K562 (cell line): Measurements from ENCODE around the gene RHOT1. TPM values are rescaled to one million over a fixed set of nuclear protein-coding genes. Genes with fewer than 3 reads are reported as not detected.

Experiments
- ATAC-seq: fragments of 200-7000 bp; cut with Tn5 transposase; 3 replicates; pipeline ENCODE4 v1.9.1; 2020; ENCODE audit warnings: moderate library complexity
- BruUV-seq: library from RNA; stranded (reverse); fragments of 400-500 nt; replicated peaks from 2 replicates; lab custom pipeline; 2021; lab: Mats Ljungman, UMichigan
- CTCF ChIA-PET: fragments of 300-600 bp; formaldehyde crosslinking; extraction: SDS; loops from one replicate; lab custom pipeline; 2021; ENCODE audit warnings: low intra/inter-chr PET ratio; lab: Yijun Ruan, JAX
- POLR2A ChIA-PET: fragments of 300-600, 350-650 bp; sonication (Branson Sonifier 250); formaldehyde crosslinking; extraction: SDS; loops from one replicate; lab custom pipeline; 2021; ENCODE audit warnings: antibody characterized with exemption, inconsistent platforms; lab: Yijun Ruan, JAX
- DNase-seq, 4 experiments: peaks; one replicate each; pipeline versions ENCODE4 v3.0.0 to v3.0.0-alpha.2; 2011 to 2018; ENCODE audit warnings: low spot score in 3 of 4, mixed read lengths in 3 of 4; ENCODE audit errors: extremely low read depth in 1 of 4
- FAIRE-seq: peaks from 2 replicates; lab custom pipeline; 2011; peaks lifted over from hg19 to GRCh38; lab: Jason Lieb, UNC
- H2AFZ ChIP-seq: 2 replicates; pipeline ENCODE4 v1.6.0; 2011; ENCODE audit warnings: low read depth, low read length, control low read depth, inconsistent platforms
- H3K27ac ChIP-seq: fragments of 200-600 bp; 3 replicates; pipeline ENCODE4 v1.8.0; 2011; ENCODE audit warnings: low read depth, mild to moderate bottlenecking, control low read depth, inconsistent platforms, low read length, moderate library complexity, mixed read lengths; ENCODE audit errors: extremely low read depth
- H3K27me3 ChIP-seq, 2 experiments: fragments of 300-600 bp in 1 of 2; 2 replicates in 1 of 2; 3 replicates in 1 of 2; pipeline versions ENCODE4 v1.6.0 to v1.8.0; 2011; ENCODE audit warnings: inconsistent platforms in 2 of 2, low read length in 2 of 2, mild to moderate bottlenecking in 1 of 2, mixed read lengths in 1 of 2, moderate library complexity in 1 of 2; ENCODE audit not compliant: control insufficient read depth in 2 of 2, insufficient read depth in 2 of 2
- H3K36me3 ChIP-seq: fragments of 300-600 bp; 3 replicates; pipeline ENCODE4 v1.8.0; 2011; ENCODE audit warnings: mild to moderate bottlenecking, low read length, inconsistent platforms; ENCODE audit not compliant: control insufficient read depth, insufficient read depth
- H3K4me1 ChIP-seq, 2 experiments: fragments of 200-600 bp in 1 of 2; replicated peaks in 1 of 2; 2 replicates in 1 of 2; 3 replicates in 1 of 2; pipeline versions ENCODE4 v1.5.1 to v1.8.0; 2011; ENCODE audit warnings: inconsistent platforms in 2 of 2, low read length in 2 of 2, mild to moderate bottlenecking in 1 of 2, mixed read lengths in 1 of 2, moderate library complexity in 1 of 2; ENCODE audit not compliant: control insufficient read depth in 2 of 2, insufficient read depth in 2 of 2
- H3K4me2 ChIP-seq: 2 replicates; pipeline ENCODE4 v1.6.1; 2011; ENCODE audit warnings: low read length, control low read depth, inconsistent platforms, mixed read lengths; ENCODE audit not compliant: insufficient read depth
- H3K4me3 ChIP-seq: fragments of 200-600 bp; sonication (generic), shearing (Covaris generic); 2 replicates; pipeline ENCODE4 v1.5.1; 2016; ENCODE audit warnings: control low read depth, inconsistent platforms
- H3K79me2 ChIP-seq: fragments of 200-600 bp; 3 replicates; pipeline ENCODE4 v1.8.0; 2011; ENCODE audit warnings: low read length, inconsistent platforms; ENCODE audit not compliant: control insufficient read depth, insufficient read depth
- H3K9ac ChIP-seq, 2 experiments: 2 replicates each; pipeline versions ENCODE4 v1.6.0 to v1.6.1; 2011; ENCODE audit warnings: low read depth in 2 of 2, low read length in 2 of 2, control low read depth in 1 of 2, inconsistent platforms in 1 of 2, mild to moderate bottlenecking in 1 of 2, mixed read lengths in 1 of 2; ENCODE audit not compliant: insufficient read depth in 1 of 2
- H3K9me1 ChIP-seq: one replicate; pipeline ENCODE4 v1.6.0; 2011; ENCODE audit warnings: inconsistent platforms, mild to moderate bottlenecking, low read length, moderate library complexity; ENCODE audit not compliant: control insufficient read depth, insufficient read depth
- H3K9me3 ChIP-seq: replicated peaks from 2 replicates; pipeline ENCODE4 v1.5.1; 2011; ENCODE audit warnings: low read depth, low read length, inconsistent platforms; ENCODE audit not compliant: control insufficient read depth, insufficient read depth
- H4K20me1 ChIP-seq: replicated peaks from 2 replicates; pipeline ENCODE4 v1.6.1; 2011; ENCODE audit warnings: low read length, inconsistent platforms, mixed read lengths; ENCODE audit not compliant: control insufficient read depth, insufficient read depth
- CEBPB ChIP-seq: fragments of 450-650 bp; IDR thresholded peaks from 2 replicates; pipeline ENCODE4 v1.6.1; 2016; ENCODE audit warnings: missing genetic modification characterization, missing compliant biosample characterization
- E2F3 ChIP-seq: fragments of 250-450 bp; sonication (Bioruptor Pico); IDR thresholded peaks from 2 replicates; pipeline ENCODE4 v1.4.0; 2020; ENCODE audit warnings: mild to moderate bottlenecking
- E2F5 ChIP-seq: sonication (generic); formaldehyde crosslinking; IDR thresholded peaks from 2 replicates; pipeline ENCODE4 v1.8.0; 2022; ENCODE audit warnings: mild to moderate bottlenecking, missing genetic modification reagents
- FOXA1 ChIP-seq: fragments of 450-650 bp; IDR thresholded peaks from 2 replicates; pipeline ENCODE4 v1.6.1; 2016; ENCODE audit warnings: mild to moderate bottlenecking, borderline replicate concordance
- FOXJ2 ChIP-seq: fragments of 200-800 bp; sonication (Bioruptor generic); IDR thresholded peaks from 2 replicates; pipeline ENCODE4 v1.6.1; 2016; ENCODE audit warnings: missing genetic modification characterization, missing compliant biosample characterization
- GTF2E2 ChIP-seq: fragments of 200-800 bp; sonication (Bioruptor generic); IDR thresholded peaks from 2 replicates; pipeline ENCODE4 v1.6.1; 2016; ENCODE audit warnings: missing genetic modification characterization, missing compliant biosample characterization
- HNRNPUL1 ChIP-seq: fragments of 200-400 bp; formaldehyde crosslinking; IDR thresholded peaks from 2 replicates; pipeline ENCODE4 v1.6.1; 2017; ENCODE audit warnings: low read length
- MAFF ChIP-seq: IDR thresholded peaks from 2 replicates; pipeline ENCODE4 v1.6.1; 2012; ENCODE audit warnings: low read length, improper control_type of control experiment
- MYBL2 ChIP-seq, 2 experiments: fragments of 450-650 bp in 1 of 2; sonication (generic) in 1 of 2; formaldehyde crosslinking in 1 of 2; IDR thresholded peaks; 2 replicates each; pipeline versions ENCODE4 v1.6.1 to v1.8.1; 2017 to 2022; ENCODE audit warnings: borderline replicate concordance in 1 of 2, inconsistent platforms in 1 of 2, low read depth in 1 of 2, mild to moderate bottlenecking in 1 of 2, missing genetic modification reagents in 1 of 2, moderate library complexity in 1 of 2
- POLR2AphosphoS2 ChIP-seq: IDR thresholded peaks from 2 replicates; pipeline ENCODE4 v1.6.1; 2012; ENCODE audit warnings: low read length, improper control_type of control experiment
- REST ChIP-seq, 2 experiments: fragments of 450-650 bp; formaldehyde crosslinking in 1 of 2; IDR thresholded peaks; 2 replicates each; pipeline versions ENCODE4 v1.4.0 to v1.6.1; 2014 to 2020; ENCODE audit warnings: mild to moderate bottlenecking in 2 of 2, borderline replicate concordance in 1 of 2, low read depth in 1 of 2
- ZNF184 ChIP-seq: sonication (generic); formaldehyde crosslinking; IDR thresholded peaks from 2 replicates; pipeline ENCODE4 v1.5.0; 2020; ENCODE audit warnings: missing genetic modification reagents
- ZNF282 ChIP-seq: sonication (generic); formaldehyde crosslinking; IDR thresholded peaks from 2 replicates; pipeline ENCODE4 v1.8.1; 2023; ENCODE audit warnings: missing genetic modification reagents
- ZNF316 ChIP-seq: fragments of 450-650 bp; IDR thresholded peaks from 2 replicates; pipeline ENCODE4 v1.6.1; 2016
- ZNF354B ChIP-seq: fragments of 250-450 bp; sonication (Bioruptor Pico); IDR thresholded peaks from 2 replicates; pipeline ENCODE4 v1.4.0; 2020
- ZNF589 ChIP-seq: fragments of 200-800 bp; sonication (Bioruptor generic); IDR thresholded peaks from 2 replicates; pipeline ENCODE4 v1.6.1; 2016; ENCODE audit warnings: low read depth, missing genetic modification characterization, missing compliant biosample characterization
- ZNF766 ChIP-seq: fragments of 200-800 bp; sonication (Bioruptor generic); conservative IDR thresholded peaks from 2 replicates; pipeline ENCODE4 v1.6.1; 2016; ENCODE audit warnings: missing genetic modification characterization, missing compliant biosample characterization
- whole genome bisulfite sequencing: fragments of 100-300 bp; shearing (Covaris generic); methylation state at CpG from one replicate; pipeline ENCODE4 v1.1.6; 2016; ENCODE audit warnings: low coverage, mixed read lengths; ENCODE audit not compliant: insufficient coverage; ENCODE audit errors: missing lambda C conversion rate; 5-methylcytosine and 5-hydroxymethylcytosine counted together
- in situ Hi-C: fragments of 300-500 bp; cut with MboI; formaldehyde crosslinking; loops from 4 replicates; pipeline ENCODE4 v1.15.0; 2018; ENCODE audit warnings: inconsistent platforms, mixed read lengths
- intact Hi-C: fragments of 100-400 bp; cut with micrococcal nuclease; formaldehyde crosslinking; loops from 2 replicates; pipeline ENCODE4 v1.14.2; 2022
- polyA plus RNA-seq, 8 experiments: library from polyadenylated mRNA; depleted of rRNA in 4 of 8; stranded (reverse) in 5 of 8; unstranded in 3 of 8; fragments of >200 nt; fragmentation: Nextera tagmentation in 2 of 8; fragmentation: Illumina TruSeq in 1 of 8; extraction: Ambion mirVana in 2 of 8; extraction: Trizol in 1 of 8; gene quantifications; 2 replicates each; pipeline versions ENCODE4 v1.2.1 to v1.2.3, GENCODE V29; 2011 to 2014; ENCODE audit warnings: inconsistent platforms in 1 of 8, missing spikeins in 1 of 8
- total RNA-seq, 7 experiments: library from RNA; depleted of rRNA in 6 of 7; stranded (reverse); fragments of >200 nt in 6 of 7; fragmentation: Illumina TruSeq in 2 of 7; extraction: Trizol in 2 of 7; gene quantifications; 2 replicates each; pipeline versions ENCODE4 v1.2.1 to v1.2.3, GENCODE V29; 2011 to 2021; ENCODE audit warnings: low replicate concordance in 1 of 7

RHOT1 gene
- total and polyA plus RNA-seq, 9 of the 15 experiments (the other 6 are each of a cell fraction or from before 2014, with no cell fraction given) = 23.0 to 101 (median 32.2) TPM

- no peaks in the 10 kb centered on the region for H4K20me1 ChIP-seq
- H3K4me2 ChIP-seq = no peak overlapping the region
- H3K9ac ChIP-seq = no peak overlapping the region
- ChIA-PET CTCF (no interaction called here), POLR2A (no interaction called here)
- H3K4me3 ChIP-seq = no peak overlapping the region
- H3K27ac ChIP-seq = no peak overlapping the region
- intact Hi-C loops = no loop called here
- H3K9me1 ChIP-seq = no peaks in the 10 kb centered on the region
- FAIRE-seq = no peak
- no peak overlapping the region for H2AFZ ChIP-seq
- no TSS peak for BruUV-seq
- no peaks in the 10 kb centered on the region for H3K79me2 ChIP-seq
- WGBS = 76% methylated on average over 3 of the region's 3 CpGs
- no peak for TF ChIP-seq E2F5
- TF ChIP-seq ZNF766 (CRISPR knock-in tag) = no peak
- no peak for TF ChIP-seq ZNF589 (CRISPR knock-in tag)
- TF ChIP-seq HNRNPUL1 = no peak
- TF ChIP-seq ZNF316 = no peak
- no peak for TF ChIP-seq E2F3 (CRISPR knock-in tag)
- no peak for TF ChIP-seq POLR2AphosphoS2
- TF ChIP-seq MYBL2 (IDR thresholded peaks at IDR 0.05; ENCODE audit: low read depth) = no peak
- no peak for TF ChIP-seq MYBL2 (CRISPR knock-in tag; IDR thresholded peaks at IDR 0.05; ENCODE audit: borderline replicate concordance)
- no peak for TF ChIP-seq FOXA1
- TF ChIP-seq ZNF282 (CRISPR knock-in tag) = no peak
- TF ChIP-seq ZNF354B (CRISPR knock-in tag) = no peak
- TF ChIP-seq ZNF184 (CRISPR knock-in tag) = no peak
- TF ChIP-seq CEBPB = no peak
- TF ChIP-seq FOXJ2 = no peak
- TF ChIP-seq REST (IDR thresholded peaks at IDR 0.05; ENCODE audit: borderline replicate concordance) = no peak
- no peak for TF ChIP-seq REST (CRISPR knock-in tag; IDR thresholded peaks at IDR 0.05; ENCODE audit: low read depth)
- no peak for TF ChIP-seq MAFF
- TF ChIP-seq GTF2E2 (tag) = no peak
- no peak for ATAC-seq
- no peaks in the 10 kb centered on the region for H3K4me1 ChIP-seq
- no peak for DNase-seq
- in situ Hi-C loops = no loop called here
- H3K27me3 ChIP-seq = no peaks in the 10 kb centered on the region
- no peaks in the 10 kb centered on the region for H3K9me3 ChIP-seq
- H3K36me3 ChIP-seq = peaks cover 13% of the 10 kb centered on the region; the same call in 2 of the 3 replicates
Measured at GRCh38 chr17:32223703-32224102, 81.4 kb downstream of the RHOT1 start.
